AG10803 (cell line): ENCODE results near the gene MS4A14.

ENCODE experiments used
- DNase-seq: peaks from one replicate; pipeline ENCODE4 v3.0.0; 2010; ENCODE audit warnings: low read depth
- H3K4me3 ChIP-seq: 2 replicates; pipeline ENCODE4 v1.5.1; 2011; ENCODE audit warnings: mild to moderate bottlenecking, low read length, control low read depth
- CTCF ChIP-seq: conservative IDR thresholded peaks from 2 replicates; pipeline ENCODE4 v1.5.1; 2011; ENCODE audit warnings: mild to moderate bottlenecking, low read length, control low read depth, inconsistent platforms

Gene MS4A14

GRCh38 chr11:60396382-60396781 lies at the start of gene MS4A14:
Gene MS4A14, plus strand, starts transcription at chr11:60396459. Its CDS starts 120 bp downstream, at chr11:60396579.
- no peak for TF ChIP-seq CTCF
- DNase-seq, result no peak
- no peak within 1 kb of the TSS for H3K4me3 ChIP-seq

- DNase-seq, result no peak
- no peak for TF ChIP-seq CTCF
- no peak overlapping the region for H3K4me3 ChIP-seq
Measured at GRCh38 chr11:60347084-60347797, 49.0 kb upstream of the MS4A14 start.

DNA sequence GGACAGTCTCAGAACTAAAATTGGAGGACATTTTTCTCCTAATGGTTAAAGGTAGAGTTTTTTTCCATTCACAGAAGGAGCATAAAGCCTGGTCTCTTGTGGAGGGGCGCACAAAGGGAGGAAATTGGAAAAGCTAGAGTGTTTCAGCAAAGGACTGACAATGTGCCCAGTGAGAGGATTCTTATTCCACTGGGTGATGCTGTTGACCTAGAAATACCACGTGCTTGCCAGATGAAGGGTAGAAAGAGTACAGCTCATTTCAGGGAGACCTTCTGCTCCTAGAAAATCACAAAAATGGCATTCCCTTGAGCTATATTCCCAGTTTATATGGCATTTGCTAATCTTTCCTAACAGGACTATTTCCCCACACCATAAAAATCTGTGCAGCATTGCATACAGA lies 48.1 kb upstream of the MS4A14 start:
- H3K4me3 ChIP-seq, result no peak overlapping the region
- no peak for TF ChIP-seq CTCF
- no peak for DNase-seq

GRCh38 chr11:60349990-60350389 lies 46.3 kb upstream of the MS4A14 start:
- no peak overlapping the region for H3K4me3 ChIP-seq
- DNase-seq, result no peak
- no peak for TF ChIP-seq CTCF

- no peak for TF ChIP-seq CTCF
- no peak for DNase-seq
Measured at GRCh38 chr11:60357771-60358170, 38.5 kb upstream of the MS4A14 start.

DNA sequence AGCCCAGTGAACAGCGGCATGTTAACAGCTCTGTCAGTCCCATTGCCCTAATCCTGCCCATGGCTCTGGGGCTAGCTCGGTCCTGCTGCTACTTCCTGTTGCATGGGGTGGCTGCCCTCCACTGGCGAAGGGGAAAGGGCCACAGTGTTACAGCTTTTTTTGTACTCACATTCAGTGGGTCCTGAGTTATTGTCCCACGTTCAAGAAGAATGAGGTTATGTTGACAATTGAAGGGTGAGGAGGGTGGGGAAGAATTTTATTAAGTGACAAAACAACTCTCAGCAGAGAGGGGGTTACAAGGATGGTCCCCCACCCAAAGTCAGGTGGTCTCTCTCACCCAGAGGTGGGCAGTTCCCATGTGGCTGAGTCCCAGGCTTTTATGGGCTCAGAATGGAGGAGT lies 35.6 kb upstream of the MS4A14 start:
- no peak overlapping the region for H3K4me3 ChIP-seq
- DNase-seq, result no peak
- TF ChIP-seq CTCF, result no peak

More at GRCh38 chr11:60357771-60358170, 38.5 kb upstream of the MS4A14 start:
- H3K4me3 ChIP-seq, result no peak overlapping the region

DNA sequence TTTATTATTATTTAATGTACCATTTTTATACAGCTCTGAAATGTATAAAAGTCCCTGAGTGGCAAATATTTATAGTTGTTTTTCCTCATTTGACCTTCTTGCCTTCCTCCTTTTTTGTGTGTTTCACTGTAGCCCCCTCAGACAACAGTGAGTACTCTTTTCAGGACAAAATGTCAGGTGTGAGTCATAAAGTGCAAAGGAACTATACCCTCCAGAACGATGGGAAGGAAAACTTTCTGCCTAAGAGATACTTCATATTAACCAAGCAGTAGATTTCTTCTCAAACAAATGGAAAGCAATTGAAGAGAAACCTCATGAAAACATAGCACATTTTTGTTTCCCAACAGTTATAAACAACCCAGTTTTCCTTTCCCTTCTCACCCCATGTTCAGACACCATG lies 34.0 kb upstream of the MS4A14 start:
- no peak overlapping the region for H3K4me3 ChIP-seq

More for the DNA sequence above, 34.0 kb upstream of the MS4A14 start:
- DNase-seq, result no peak
- TF ChIP-seq CTCF, result no peak
